Body of pancreas (tissue), 4 donors: ENCODE data around the gene HMGXB4. TPM values are rescaled to one million over a fixed set of nuclear protein-coding genes. Genes with fewer than 3 reads are reported as not detected.

Source experiments
- ATAC-seq: fragments of 150-250 bp; one replicate; pipeline ENCODE4 v1.9.1; 2016
- DNase-seq, 4 donors: peaks; one replicate each; pipeline ENCODE4 v3.0.0-alpha.2; 2019
- H3K27ac ChIP-seq, 4 donors: fragments of 200-600 bp; sonication (generic); 1 replicate in 3 of 4; 2 replicates in 1 of 4; pipeline versions ENCODE4 v1.5.1 to v1.6.1; 2016 to 2019; ENCODE audit warnings: mild to moderate bottlenecking in 1 of 4, mixed read lengths in 1 of 4, moderate library complexity in 1 of 4
- H3K27me3 ChIP-seq, 2 donors: fragments of 200-600 bp; sonication (generic); one replicate each; pipeline ENCODE4 v1.6.0; 2016; ENCODE audit warnings: mild to moderate bottlenecking in 1 of 2
- H3K36me3 ChIP-seq, 2 donors: fragments of 200-600 bp; sonication (generic); replicated peaks in 1 of 2; 2 replicates each; pipeline ENCODE4 v1.5.1; 2016; ENCODE audit warnings: low read depth in 2 of 2; ENCODE audit not compliant: insufficient read depth in 1 of 2
- H3K4me1 ChIP-seq: fragments of 200-600 bp; sonication (generic); one replicate; pipeline ENCODE4 v1.6.0; 2016
- H3K4me3 ChIP-seq, 2 donors: fragments of 200-600 bp; sonication (generic); 1 replicate in 1 of 2; 2 replicates in 1 of 2; pipeline ENCODE4 v1.5.1; 2016 to 2019
- H3K9me3 ChIP-seq, 3 donors: fragments of 200-600 bp; sonication (generic); 1 replicate in 2 of 3; 2 replicates in 1 of 3; pipeline ENCODE4 v1.5.1; 2016
- CTCF ChIP-seq, 7 experiments: fragments of 450-650 bp in 4 of 7; fragments of 200-600 bp in 3 of 7; sonication (generic) in 3 of 7; IDR thresholded peaks; one replicate each; pipeline ENCODE4 v1.5.1; 2016 to 2019; ENCODE audit warnings: antibody characterized with exemption in 7 of 7
- POLR2A ChIP-seq, 3 donors: fragments of 450-650 bp; IDR thresholded peaks; one replicate each; pipeline ENCODE4 v1.6.1; 2016; ENCODE audit warnings: antibody characterized with exemption in 3 of 3, mild to moderate bottlenecking in 2 of 3
- WGBS, 2 donors: methylation state at CpG; one replicate each; pipeline ENCODE4 v1.1.5; 2017; 5-methylcytosine and 5-hydroxymethylcytosine counted together
- intact Hi-C: fragments of 100-400 bp; cut with DNase I; formaldehyde crosslinking; loops from one replicate; pipeline ENCODE4 v1.15.1; 2023
- total RNA-seq, 2 donors: library from RNA; depleted of rRNA; stranded (reverse); fragments of >200 nt; gene quantifications; one replicate each; pipeline ENCODE4 v1.1.0, GENCODE V29; 2016

The HMGXB4 gene
- total RNA-seq, 2 donors from 2014 or later = 8.2 to 13.0 TPM

GRCh38 chr22:35276019-35276418 is 18.7 kb downstream of the HMGXB4 start:
- Histone ChIP-seq H3K9me3 (no peaks in the 10 kb centered on the region), H3K4me3 (no peak overlapping the region), H3K4me1 (no peaks in the 10 kb centered on the region), H3K27ac (no peak overlapping the region), H3K36me3 (peaks cover 0 to 2% of the 10 kb centered on the region in 2 donors), H3K27me3 (no peaks in the 10 kb centered on the region)
- no peak for TF ChIP-seq POLR2A (IDR thresholded peaks at IDR 0.05)
- DNase-seq = no peak
- 83 to 85% methylated on average over 4 of the region's 4 CpGs for WGBS, 2 donors
- intact Hi-C loops = no loop called here
- no peak for ATAC-seq

- Histone ChIP-seq H3K27me3 (no peaks in the 10 kb centered on the region), H3K27ac (no peak overlapping the region), H3K4me1 (no peaks in the 10 kb centered on the region), H3K36me3 (peaks cover 4 to 21% of the 10 kb centered on the region in 2 donors), H3K4me3 (no peak overlapping the region), H3K9me3 (no peaks in the 10 kb centered on the region)
- TF ChIP-seq POLR2A (IDR thresholded peaks at IDR 0.05) (no peak), CTCF (IDR thresholded peaks at IDR 0.05) (no peak)
- no peak for ATAC-seq
- WGBS, 2 donors = 90 to 94% methylated on average over 1 of the region's 1 CpG
- DNase-seq = no peak
- intact Hi-C loops = no loop called here
Observed at GRCh38 chr22:35288116-35288515, 30.8 kb downstream of the HMGXB4 start.

- no peaks in the 10 kb centered on the region for H3K4me1 ChIP-seq
- H3K4me3 ChIP-seq = no peak overlapping the region
- H3K9me3 ChIP-seq = no peaks in the 10 kb centered on the region
- ATAC-seq (no peak), DNase-seq (no peak)
- H3K36me3 ChIP-seq = peaks cover 4 to 17% of the 10 kb centered on the region in 2 donors
- no peaks in the 10 kb centered on the region for H3K27me3 ChIP-seq
- TF ChIP-seq CTCF (IDR thresholded peaks at IDR 0.05) (no peak), POLR2A (IDR thresholded peaks at IDR 0.05) (no peak)
- intact Hi-C loops = no loop called here
- H3K27ac ChIP-seq = no peak overlapping the region
- 90 to 91% methylated on average over 3 of the region's 3 CpGs for WGBS, 2 donors
Observed at GRCh38 chr22:35292786-35293185, 35.5 kb downstream of the HMGXB4 start.

GRCh38 chr22:35296051-35296450 is 38.8 kb downstream of the HMGXB4 start:
- H3K4me1 ChIP-seq = peaks cover 13% of the 10 kb centered on the region
- DNase-seq (no peak), ATAC-seq (no peak)
- H3K9me3 ChIP-seq = no peaks in the 10 kb centered on the region
- no peak overlapping the region for H3K4me3 ChIP-seq
- no peak overlapping the region for H3K27ac ChIP-seq
- TF ChIP-seq POLR2A (IDR thresholded peaks at IDR 0.05) = no peak
- no peak for TF ChIP-seq CTCF (IDR thresholded peaks at IDR 0.05)
- peaks cover 4 to 5% of the 10 kb centered on the region in 2 donors for H3K36me3 ChIP-seq
- intact Hi-C loops = no loop called here
- no peaks in the 10 kb centered on the region for H3K27me3 ChIP-seq

GRCh38 chr22:35299217-35299672 is 42.0 kb downstream of the HMGXB4 start:
- H3K4me1 ChIP-seq = peaks cover 24% of the 10 kb centered on the region
- intact Hi-C loops = no loop called here
- H3K27ac ChIP-seq = peak overlapping the region; percentile 87 to 98 (median 93)
- peak overlapping the region in 1 of 2 donors; percentile 92 for H3K4me3 ChIP-seq
- H3K36me3 ChIP-seq = no peaks in the 10 kb centered on the region
- H3K27me3 ChIP-seq = no peaks in the 10 kb centered on the region
- TF ChIP-seq POLR2A (IDR thresholded peaks at IDR 0.05) = no peak
- TF ChIP-seq CTCF (IDR thresholded peaks at IDR 0.05) = peak in 4 of 7 experiments; percentile 3 to 19 (median 8)
- peak in 1 of 4 donors; percentile 28 for DNase-seq
- no peaks in the 10 kb centered on the region for H3K9me3 ChIP-seq
- peak; percentile 7 for ATAC-seq
- WGBS, 2 donors = 6 to 19% methylated on average over 8 to 13 of the region's 13 CpGs
